Measurements from ENCODE around the gene TUT4.

TUT4 gene

GRCh38 chr1:52404975-52405338, 147.9 kb downstream of the TUT4 start:
- CTCF ChIA-PET: interaction anchor here (0.7 to 1.1 kb wide), 2 partner anchors 265 to 388 kb away, joined by 3 read pairs; no protein-coding TSS in a partner anchor
- TF ChIP-seq FOXA1 (IDR thresholded peaks at IDR 0.05): no peak
- POLR2A ChIA-PET: interaction anchor here (0.8 to 3.1 kb wide), 21 partner anchors 9 to 294 kb away, joined by 3 to 20 read pairs (median 4); partner anchors contain the start of genes CC2D1B and TUT4
- no peak for DNase-seq (ENCODE audit: extremely low spot score)

- POLR2A ChIA-PET: interaction anchor here (0.7 to 3.1 kb wide), 24 partner anchors 9 to 543 kb away, joined by 3 to 20 read pairs (median 4); partner anchors contain the start of genes CC2D1B and TUT4
These were observed 148.5 kb downstream of the TUT4 start, which contains the start of the genes ORC1 and PRPF38A for GRCh38 chr1:52404116-52404974. TSS of gene ORC1 (minus strand) at chr1:52404423. CDS start at chr1:52402223, 2,200 bp downstream. TSS of gene PRPF38A (plus strand) at chr1:52404602. CDS start at chr1:52404750, 148 bp downstream.

GRCh38 chr1:52403566-52404115, 149.3 kb downstream of the TUT4 start:
- POLR2A ChIA-PET: interaction anchor here (0.8 to 3.1 kb wide), 19 partner anchors 9 to 544 kb away, joined by 3 to 20 read pairs (median 4); partner anchors contain the start of genes CC2D1B and TUT4

More at GRCh38 chr1:52404116-52404974, 148.5 kb downstream of the TUT4 start, which contains the start of the genes ORC1 and PRPF38A:
- TF ChIP-seq SP1 (IDR thresholded peaks at IDR 0.05) (0 out of 2 replicates have a peak, but pooled peaks have one; percentile 23), PKNOX1 (IDR thresholded peaks at IDR 0.05) (no peak), ELF4 (IDR thresholded peaks at IDR 0.05) (peak; percentile 54), SUZ12 (IDR thresholded peaks at IDR 0.05) (no peak), HDGF (IDR thresholded peaks at IDR 0.05; ENCODE audit: borderline replicate concordance) (no peak), CTBP1 (IDR thresholded peaks at IDR 0.05; ENCODE audit: borderline replicate concordance) (no peak), BHLHE40 (IDR thresholded peaks at IDR 0.05; ENCODE audit: borderline replicate concordance) (no peak), NFRKB (IDR thresholded peaks at IDR 0.05) (peak; percentile 71), FOXM1 (IDR thresholded peaks at IDR 0.05; ENCODE audit: borderline replicate concordance) (no peak), TARDBP (IDR thresholded peaks at IDR 0.05) (0 out of 2 replicates have a peak, but pooled peaks have one; percentile 42), ARNT (IDR thresholded peaks at IDR 0.05) (no peak), FOXA1 (IDR thresholded peaks at IDR 0.05) (no peak), LEF1 (IDR thresholded peaks at IDR 0.05; ENCODE audit: borderline replicate concordance) (no peak), FOXK2 (IDR thresholded peaks at IDR 0.05) (no peak), ZNF384 (IDR thresholded peaks at IDR 0.05) (no peak), L3MBTL2 (conservative IDR thresholded peaks at IDR 0.05) (peak; percentile 45; the same call in 1 of the 2 replicates)
- CTCF ChIA-PET: interaction anchor here (1.1 kb wide), 1 partner anchor 265 kb away, joined by 3 read pairs; no protein-coding TSS in a partner anchor
- peak; percentile 97 for DNase-seq (ENCODE audit: extremely low spot score)

GRCh38 chr1:52402860-52403240, 150.0 kb downstream of the TUT4 start:
- TF ChIP-seq FOXK2 (IDR thresholded peaks at IDR 0.05): no peak
- no peak for TF ChIP-seq ARNT (IDR thresholded peaks at IDR 0.05)
- no peak for TF ChIP-seq ZNF384 (IDR thresholded peaks at IDR 0.05)
- no peak for TF ChIP-seq FOXM1 (IDR thresholded peaks at IDR 0.05; ENCODE audit: borderline replicate concordance)
- no peak for TF ChIP-seq PKNOX1 (IDR thresholded peaks at IDR 0.05)
- TF ChIP-seq CTBP1 (IDR thresholded peaks at IDR 0.05; ENCODE audit: borderline replicate concordance): no peak
- no peak for TF ChIP-seq L3MBTL2 (conservative IDR thresholded peaks at IDR 0.05)
- no peak for TF ChIP-seq ELF4 (IDR thresholded peaks at IDR 0.05)
- no peak for TF ChIP-seq SUZ12 (IDR thresholded peaks at IDR 0.05)
- TF ChIP-seq TARDBP (IDR thresholded peaks at IDR 0.05): no peak
- no peak for TF ChIP-seq HDGF (IDR thresholded peaks at IDR 0.05; ENCODE audit: borderline replicate concordance)
- no peak for TF ChIP-seq FOXA1 (IDR thresholded peaks at IDR 0.05)
- TF ChIP-seq BHLHE40 (IDR thresholded peaks at IDR 0.05; ENCODE audit: borderline replicate concordance): no peak
- DNase-seq (ENCODE audit: extremely low spot score): no peak
- POLR2A ChIA-PET: interaction anchor here (2.3 kb wide), 1 partner anchor 8 kb away, joined by 18 read pairs; no protein-coding TSS in a partner anchor
- CTCF ChIA-PET: no interaction called here

More at GRCh38 chr1:52403566-52404115, 149.3 kb downstream of the TUT4 start:
- CTCF ChIA-PET: interaction anchor here (1.1 kb wide), 1 partner anchor 264 kb away, joined by 3 read pairs; no protein-coding TSS in a partner anchor
- TF ChIP-seq PKNOX1 (IDR thresholded peaks at IDR 0.05) (peak; percentile 38; the same call in 1 of the 2 replicates), TARDBP (IDR thresholded peaks at IDR 0.05) (no peak)
- DNase-seq (ENCODE audit: extremely low spot score): peak; percentile 61

- ChIA-PET POLR2A (no interaction called here), CTCF (no interaction called here)
- DNase-seq (ENCODE audit: extremely low spot score): no peak
- TF ChIP-seq ARNT (IDR thresholded peaks at IDR 0.05): no peak
- no peak for TF ChIP-seq FOXK2 (IDR thresholded peaks at IDR 0.05)
- no peak for TF ChIP-seq ELF4 (IDR thresholded peaks at IDR 0.05)
- no peak for TF ChIP-seq TARDBP (IDR thresholded peaks at IDR 0.05)
- no peak for TF ChIP-seq PKNOX1 (IDR thresholded peaks at IDR 0.05)
- no peak for TF ChIP-seq SUZ12 (IDR thresholded peaks at IDR 0.05)
- no peak for TF ChIP-seq HDGF (IDR thresholded peaks at IDR 0.05; ENCODE audit: borderline replicate concordance)
- TF ChIP-seq L3MBTL2 (conservative IDR thresholded peaks at IDR 0.05): no peak
- TF ChIP-seq CTBP1 (IDR thresholded peaks at IDR 0.05; ENCODE audit: borderline replicate concordance): no peak
- no peak for TF ChIP-seq BHLHE40 (IDR thresholded peaks at IDR 0.05; ENCODE audit: borderline replicate concordance)
- no peak for TF ChIP-seq SP1 (IDR thresholded peaks at IDR 0.05)
- no peak for TF ChIP-seq FOXA1 (IDR thresholded peaks at IDR 0.05)
These were observed 152.8 kb downstream of the TUT4 start for GRCh38 chr1:52400131-52400530.

Data from HEK293T (cell line).